Measurements from ENCODE around the gene DTHD1. TPM values are rescaled to one million over a fixed set of nuclear protein-coding genes. Genes with fewer than 3 reads are reported as not detected.

The DTHD1 gene
- total RNA-seq, 2 donors from 2014 or later, result 0.22 to 0.52 TPM

- H3K9me3 ChIP-seq (ENCODE audit: control insufficient read depth, low read length, poor library complexity, severe bottlenecking), result no peaks in the 10 kb centered on the region
- ATAC-seq (peak; percentile 65), DNase-seq (no peak)
- Mint-ChIP-seq H3K4me3 (peak overlapping the region; percentile 70), H3K27ac (peak overlapping the region; percentile 11), H3K36me3 (ENCODE audit: low read depth) (no peaks in the 10 kb centered on the region), H3K4me1 (peaks cover 14% of the 10 kb centered on the region), H3K27me3 (no peaks in the 10 kb centered on the region)
Measured at GRCh38 chr4:36310793-36311192, 29.4 kb downstream of the DTHD1 start.

- peaks cover 14% of the 10 kb centered on the region for H3K4me1 Mint-ChIP-seq
- H3K27ac Mint-ChIP-seq, result no peak overlapping the region
- ATAC-seq (no peak), DNase-seq (no peak)
- no peak overlapping the region for H3K4me3 Mint-ChIP-seq
- H3K27me3 Mint-ChIP-seq, result no peaks in the 10 kb centered on the region
- H3K36me3 Mint-ChIP-seq (ENCODE audit: low read depth), result no peaks in the 10 kb centered on the region
- no peaks in the 10 kb centered on the region for H3K9me3 ChIP-seq (ENCODE audit: control insufficient read depth, low read length, poor library complexity, severe bottlenecking)
Measured at GRCh38 chr4:36312511-36312910, 31.1 kb downstream of the DTHD1 start.

DNA sequence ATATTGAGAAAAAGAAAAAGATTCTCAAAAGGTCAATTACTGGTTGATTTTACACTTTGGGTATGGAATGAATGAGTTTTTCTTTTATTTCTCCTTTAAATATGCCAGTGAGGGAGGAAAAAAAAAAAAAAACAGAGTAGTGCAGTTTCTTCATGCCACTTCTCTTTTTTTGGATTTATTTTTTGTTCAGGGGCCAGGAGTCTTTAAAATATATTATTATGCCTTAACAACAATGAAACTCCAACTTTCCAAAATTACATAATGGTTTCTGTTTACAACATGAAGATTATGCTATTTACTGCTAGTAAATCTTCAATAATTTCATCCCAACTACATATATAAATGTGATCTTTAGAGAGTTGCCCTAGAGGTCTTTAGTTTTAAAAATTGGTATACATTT lies 31.9 kb downstream of the DTHD1 start:
- Mint-ChIP-seq H3K27ac (no peak overlapping the region), H3K4me1 (peaks cover 18% of the 10 kb centered on the region), H3K27me3 (no peaks in the 10 kb centered on the region), H3K4me3 (no peak overlapping the region), H3K36me3 (ENCODE audit: low read depth) (no peaks in the 10 kb centered on the region)
- DNase-seq (no peak), ATAC-seq (no peak)
- H3K9me3 ChIP-seq (ENCODE audit: control insufficient read depth, low read length, poor library complexity, severe bottlenecking), result no peaks in the 10 kb centered on the region

DNA sequence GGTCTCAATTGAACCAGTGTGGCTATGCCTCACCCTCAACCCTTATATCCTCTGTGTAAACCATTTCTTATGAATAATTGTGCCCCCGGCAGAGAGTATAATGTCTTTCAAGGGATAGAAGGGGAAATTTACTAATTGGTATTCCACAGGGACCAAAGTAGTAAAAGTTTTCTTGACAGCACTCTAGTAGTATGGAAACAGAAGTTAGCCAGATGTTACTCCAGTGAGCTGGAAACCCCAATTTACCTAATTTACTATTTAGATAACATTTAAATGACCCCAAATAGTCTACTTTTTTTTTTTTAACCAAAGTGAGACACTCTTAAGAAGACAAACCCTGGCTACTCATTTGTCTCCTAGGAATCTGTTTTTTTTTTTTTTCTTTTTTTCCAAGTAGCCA lies 32.3 kb downstream of the DTHD1 start:
- H3K36me3 Mint-ChIP-seq (ENCODE audit: low read depth), result no peaks in the 10 kb centered on the region
- H3K27ac Mint-ChIP-seq, result no peak overlapping the region

GRCh38 chr4:36316607-36317006 lies 35.2 kb downstream of the DTHD1 start:
- DNase-seq (no peak), ATAC-seq (no peak)
- Mint-ChIP-seq H3K27ac (no peak overlapping the region), H3K36me3 (ENCODE audit: low read depth) (no peaks in the 10 kb centered on the region), H3K27me3 (no peaks in the 10 kb centered on the region), H3K4me3 (no peak overlapping the region), H3K4me1 (peaks cover 7% of the 10 kb centered on the region)
- no peaks in the 10 kb centered on the region for H3K9me3 ChIP-seq (ENCODE audit: control insufficient read depth, low read length, poor library complexity, severe bottlenecking)

More for the DNA sequence above, 32.3 kb downstream of the DTHD1 start:
- no peak for ATAC-seq
- DNase-seq, result no peak
- Mint-ChIP-seq H3K27me3 (no peaks in the 10 kb centered on the region), H3K4me1 (peaks cover 18% of the 10 kb centered on the region), H3K4me3 (no peak overlapping the region)
- H3K9me3 ChIP-seq (ENCODE audit: control insufficient read depth, low read length, poor library complexity, severe bottlenecking), result no peaks in the 10 kb centered on the region

DNA sequence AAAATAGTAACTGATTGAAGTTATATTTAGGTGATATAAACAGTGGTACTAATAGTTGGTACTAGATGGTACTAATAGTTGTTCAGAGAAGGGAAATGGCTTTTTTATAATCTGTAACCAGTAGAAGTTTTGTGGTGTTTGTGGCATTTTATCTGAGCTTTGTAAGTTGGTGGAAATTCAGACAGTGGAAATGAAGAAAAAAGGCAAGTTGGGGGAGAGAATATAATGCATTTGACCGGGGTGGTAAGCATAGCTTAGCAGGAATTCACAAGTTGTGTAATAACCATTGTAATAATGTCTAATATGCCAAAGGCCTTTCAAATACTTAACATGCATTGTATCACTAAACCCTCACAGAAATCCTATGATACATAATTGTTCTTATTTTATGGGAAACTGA lies 36.3 kb downstream of the DTHD1 start:
- DNase-seq (no peak), ATAC-seq (no peak)
- H3K36me3 Mint-ChIP-seq (ENCODE audit: low read depth), result no peaks in the 10 kb centered on the region
- H3K4me1 Mint-ChIP-seq, result peaks cover 14% of the 10 kb centered on the region
- H3K27me3 Mint-ChIP-seq, result no peaks in the 10 kb centered on the region
- no peaks in the 10 kb centered on the region for H3K9me3 ChIP-seq (ENCODE audit: control insufficient read depth, low read length, poor library complexity, severe bottlenecking)
- no peak overlapping the region for H3K4me3 Mint-ChIP-seq
- no peak overlapping the region for H3K27ac Mint-ChIP-seq

DNA sequence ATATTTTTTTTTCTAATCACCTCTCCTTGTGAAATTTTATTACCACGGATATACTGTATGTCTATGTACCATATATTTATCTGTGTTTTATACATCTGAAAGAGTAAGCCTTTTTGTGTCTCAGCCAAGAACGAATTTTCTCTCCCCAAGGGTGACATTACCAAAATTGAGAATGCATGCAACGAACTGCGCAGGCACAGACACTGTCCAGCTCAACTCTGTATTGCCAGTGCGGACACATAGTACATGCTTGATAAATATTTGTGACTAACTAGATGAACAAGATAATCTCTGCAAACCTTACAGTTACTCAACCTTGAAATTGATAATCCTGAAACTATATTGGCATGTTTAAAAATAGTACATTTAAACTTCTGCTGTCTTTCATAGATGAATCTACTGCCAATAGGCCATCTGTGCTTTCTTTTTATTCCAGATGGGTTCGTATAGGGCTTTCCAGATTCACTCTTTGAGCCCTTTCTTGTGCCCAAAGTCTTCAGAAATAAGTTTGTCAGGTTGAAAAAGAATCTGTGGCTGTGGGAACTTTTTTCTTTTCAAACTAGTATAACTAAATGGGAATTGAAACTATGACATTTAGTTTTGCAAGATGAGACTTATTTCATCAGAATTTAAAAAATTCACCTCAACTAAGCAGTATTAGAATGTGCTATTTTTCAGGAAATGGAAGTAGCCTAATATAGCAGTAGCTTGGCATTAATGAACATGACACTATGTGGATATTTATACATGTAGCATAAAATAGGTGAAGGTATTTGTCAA lies 38.9 kb downstream of the DTHD1 start:
- Mint-ChIP-seq H3K36me3 (ENCODE audit: low read depth) (no peaks in the 10 kb centered on the region), H3K4me1 (peaks cover 28% of the 10 kb centered on the region), H3K4me3 (no peak overlapping the region), H3K27ac (no peak overlapping the region), H3K27me3 (no peaks in the 10 kb centered on the region)
- H3K9me3 ChIP-seq (ENCODE audit: control insufficient read depth, low read length, poor library complexity, severe bottlenecking), result no peaks in the 10 kb centered on the region
- ATAC-seq, result no peak
- DNase-seq, result no peak

- Mint-ChIP-seq H3K4me3 (no peak overlapping the region), H3K36me3 (ENCODE audit: low read depth) (no peaks in the 10 kb centered on the region), H3K27ac (no peak overlapping the region), H3K4me1 (peaks cover 36% of the 10 kb centered on the region), H3K27me3 (no peaks in the 10 kb centered on the region)
- DNase-seq (no peak), ATAC-seq (no peak)
- no peaks in the 10 kb centered on the region for H3K9me3 ChIP-seq (ENCODE audit: control insufficient read depth, low read length, poor library complexity, severe bottlenecking)
Measured at GRCh38 chr4:36321176-36321575, 39.8 kb downstream of the DTHD1 start.

DNA sequence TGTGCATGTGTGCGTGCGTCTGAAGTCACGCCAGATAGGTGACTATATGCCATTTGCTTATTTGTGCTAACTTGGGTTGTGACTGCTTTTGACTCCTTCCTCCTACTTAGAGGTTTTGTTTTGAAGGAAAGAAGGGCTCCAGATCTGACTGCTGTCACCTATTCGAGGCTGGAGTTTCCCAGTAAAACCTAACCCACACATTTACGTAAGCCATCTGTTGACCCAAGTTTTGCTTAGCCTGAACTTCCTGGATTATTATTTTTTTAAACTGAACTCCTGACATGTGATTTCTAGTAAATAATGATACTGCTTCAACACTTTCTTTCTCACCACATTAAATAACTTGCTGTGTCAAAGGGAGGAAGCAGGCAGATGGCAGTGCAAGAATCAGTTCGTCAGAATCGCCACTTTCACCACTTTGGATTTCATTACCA lies 41.5 kb downstream of the DTHD1 start:
- no peaks in the 10 kb centered on the region for H3K9me3 ChIP-seq (ENCODE audit: control insufficient read depth, low read length, poor library complexity, severe bottlenecking)
- Mint-ChIP-seq H3K4me1 (peaks cover 34% of the 10 kb centered on the region), H3K36me3 (ENCODE audit: low read depth) (no peaks in the 10 kb centered on the region), H3K27ac (peak overlapping the region; percentile 89), H3K27me3 (no peaks in the 10 kb centered on the region), H3K4me3 (peak overlapping the region; percentile 74)
- DNase-seq (no peak), ATAC-seq (peak; percentile 87)

- ATAC-seq (no peak), DNase-seq (no peak)
- no peaks in the 10 kb centered on the region for H3K36me3 Mint-ChIP-seq (ENCODE audit: low read depth)
- H3K4me3 Mint-ChIP-seq, result peak overlapping the region; percentile 80
- H3K4me1 Mint-ChIP-seq, result peaks cover 34% of the 10 kb centered on the region
- H3K9me3 ChIP-seq (ENCODE audit: control insufficient read depth, low read length, poor library complexity, severe bottlenecking), result no peaks in the 10 kb centered on the region
- no peaks in the 10 kb centered on the region for H3K27me3 Mint-ChIP-seq
- peak overlapping the region; percentile 89 for H3K27ac Mint-ChIP-seq
Measured at GRCh38 chr4:36323816-36324419, 42.5 kb downstream of the DTHD1 start.

- no peak for ATAC-seq
- Mint-ChIP-seq H3K27ac (peak overlapping the region; percentile 89), H3K27me3 (no peaks in the 10 kb centered on the region), H3K36me3 (ENCODE audit: low read depth) (no peaks in the 10 kb centered on the region), H3K4me3 (no peak overlapping the region), H3K4me1 (peaks cover 34% of the 10 kb centered on the region)
- no peak for DNase-seq
- no peaks in the 10 kb centered on the region for H3K9me3 ChIP-seq (ENCODE audit: control insufficient read depth, low read length, poor library complexity, severe bottlenecking)
Measured at GRCh38 chr4:36324808-36325207, 43.4 kb downstream of the DTHD1 start.

GRCh38 chr4:36325499-36325898 lies 44.1 kb downstream of the DTHD1 start:
- ATAC-seq (peak; percentile 69), DNase-seq (no peak)
- Mint-ChIP-seq H3K36me3 (ENCODE audit: low read depth) (no peaks in the 10 kb centered on the region), H3K4me1 (peaks cover 34% of the 10 kb centered on the region), H3K27me3 (no peaks in the 10 kb centered on the region), H3K27ac (peak overlapping the region; percentile 89), H3K4me3 (peak overlapping the region; percentile 0)
- no peaks in the 10 kb centered on the region for H3K9me3 ChIP-seq (ENCODE audit: control insufficient read depth, low read length, poor library complexity, severe bottlenecking)

DNA sequence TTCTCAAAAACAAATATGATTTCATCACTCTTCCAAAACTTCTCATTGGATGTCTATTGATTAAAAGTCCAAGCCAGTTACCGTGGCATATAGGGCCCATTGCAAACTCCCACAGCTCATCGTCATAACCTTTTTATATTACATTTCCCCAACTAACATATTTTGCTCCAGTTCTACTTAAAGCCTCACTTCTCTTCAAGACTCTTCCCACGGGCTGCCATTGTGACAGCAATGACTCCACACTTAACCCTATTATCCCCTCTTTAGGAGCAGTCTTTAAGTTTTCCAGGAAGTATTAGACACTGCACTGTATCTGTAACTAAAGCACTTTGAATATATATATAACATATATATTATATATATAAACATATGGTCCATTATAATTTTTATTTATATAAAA lies 44.5 kb downstream of the DTHD1 start:
- no peaks in the 10 kb centered on the region for H3K9me3 ChIP-seq (ENCODE audit: control insufficient read depth, low read length, poor library complexity, severe bottlenecking)
- DNase-seq (no peak), ATAC-seq (no peak)
- H3K36me3 Mint-ChIP-seq (ENCODE audit: low read depth), result no peaks in the 10 kb centered on the region
- peaks cover 34% of the 10 kb centered on the region for H3K4me1 Mint-ChIP-seq
- H3K27ac Mint-ChIP-seq, result peak overlapping the region; percentile 89
- H3K4me3 Mint-ChIP-seq, result peak overlapping the region; percentile 0
- H3K27me3 Mint-ChIP-seq, result no peaks in the 10 kb centered on the region

Data from T-helper 17 cell (primary cell).